Thoracic aorta (tissue), 2 donors: ENCODE measurements around the gene SSTR4. TPM values are rescaled to one million over a fixed set of nuclear protein-coding genes. Genes with fewer than 3 reads are reported as not detected.

Experiments used
- ATAC-seq: fragments of 150-250 bp; one replicate; pipeline ENCODE4 v1.8.0; 2017; ENCODE audit warnings: low read depth; ENCODE audit not compliant: insufficient number of reproducible peaks, low FRiP score
- DNase-seq: peaks from one replicate; pipeline ENCODE4 v3.0.0-alpha.2; 2020; ENCODE audit warnings: low spot score
- H3K27ac ChIP-seq, 2 donors: fragments of 200-600 bp; sonication (generic); 1 replicate in 1 of 2; 2 replicates in 1 of 2; pipeline ENCODE4 v1.5.1; 2016; ENCODE audit warnings: mild to moderate bottlenecking in 2 of 2, moderate library complexity in 2 of 2
- H3K27me3 ChIP-seq: fragments of 200-600 bp; sonication (generic); replicated peaks from 2 replicates; pipeline ENCODE4 v1.6.0; 2016; ENCODE audit warnings: mild to moderate bottlenecking; ENCODE audit not compliant: insufficient read depth
- H3K36me3 ChIP-seq: fragments of 200-600 bp; sonication (generic); one replicate; pipeline ENCODE4 v1.5.1; 2016
- H3K4me1 ChIP-seq, 2 donors: fragments of 200-600 bp; sonication (generic); 1 replicate in 1 of 2; 2 replicates in 1 of 2; pipeline versions ENCODE4 v1.5.1 to v1.6.0; 2016; ENCODE audit warnings: low read depth in 2 of 2, mild to moderate bottlenecking in 1 of 2; ENCODE audit not compliant: control insufficient read depth in 1 of 2
- H3K4me3 ChIP-seq: fragments of 200-600 bp; sonication (generic); 2 replicates; pipeline ENCODE4 v1.5.1; 2016; ENCODE audit warnings: mild to moderate bottlenecking
- H3K9me3 ChIP-seq: fragments of 200-600 bp; sonication (generic); 2 replicates; pipeline ENCODE4 v1.5.1; 2016
- CTCF ChIP-seq: fragments of 200-600 bp; sonication (generic); IDR thresholded peaks from one replicate; pipeline ENCODE4 v1.5.1; 2019; ENCODE audit warnings: antibody characterized with exemption
- total RNA-seq, 2 donors: library from RNA; depleted of rRNA; stranded (reverse); fragments of >200 nt; gene quantifications; one replicate each; pipeline versions ENCODE4 v1.1.0 to v1.2.3, GENCODE V29; 2016

SSTR4 gene
- total RNA-seq, 2 donors from 2014 or later: not detected

- H3K27ac ChIP-seq: no peak overlapping the region
- ATAC-seq (no peak), DNase-seq (no peak)
- H3K9me3 ChIP-seq: no peaks in the 10 kb centered on the region
- TF ChIP-seq CTCF: no peak
- H3K4me3 ChIP-seq: no peak overlapping the region
- no peaks in the 10 kb centered on the region for H3K27me3 ChIP-seq
- no peaks in the 10 kb centered on the region for H3K4me1 ChIP-seq
- no peaks in the 10 kb centered on the region for H3K36me3 ChIP-seq
Measured at GRCh38 chr20:23071398-23071797, 36.3 kb downstream of the SSTR4 start.

DNA sequence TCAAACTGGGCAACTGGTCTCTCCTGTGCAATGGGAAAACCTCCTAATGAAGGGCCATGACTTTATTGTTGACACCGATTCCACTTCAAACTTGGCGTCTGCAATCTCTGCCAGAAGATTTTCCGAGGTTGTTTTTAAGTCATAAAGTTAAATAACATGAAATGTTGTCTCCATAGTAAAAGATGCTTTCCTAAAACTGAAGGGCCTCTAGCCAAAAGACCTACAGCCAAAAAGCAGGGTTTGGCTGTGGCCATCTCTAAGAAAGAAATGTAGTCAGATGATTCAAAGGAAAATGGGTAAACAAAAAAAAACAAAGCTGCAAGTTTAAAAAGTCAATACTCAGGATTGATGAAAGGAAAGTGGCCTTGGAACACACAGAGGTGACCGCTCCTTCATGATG is 36.9 kb downstream of the SSTR4 start:
- DNase-seq (no peak), ATAC-seq (no peak)
- Histone ChIP-seq H3K4me1 (no peaks in the 10 kb centered on the region), H3K27ac (no peak overlapping the region), H3K27me3 (no peaks in the 10 kb centered on the region), H3K36me3 (no peaks in the 10 kb centered on the region), H3K4me3 (no peak overlapping the region), H3K9me3 (no peaks in the 10 kb centered on the region)
- no peak for TF ChIP-seq CTCF

- H3K36me3 ChIP-seq: no peaks in the 10 kb centered on the region
- ATAC-seq: no peak
- TF ChIP-seq CTCF: no peak
- H3K4me1 ChIP-seq: no peaks in the 10 kb centered on the region
- H3K27me3 ChIP-seq: no peaks in the 10 kb centered on the region
- no peak for DNase-seq
- no peak overlapping the region for H3K27ac ChIP-seq
- no peaks in the 10 kb centered on the region for H3K9me3 ChIP-seq
- H3K4me3 ChIP-seq: no peak overlapping the region
Measured at GRCh38 chr20:23072892-23073586, 37.9 kb downstream of the SSTR4 start.

- TF ChIP-seq CTCF: no peak
- Histone ChIP-seq H3K4me3 (no peak overlapping the region), H3K36me3 (no peaks in the 10 kb centered on the region), H3K9me3 (no peaks in the 10 kb centered on the region), H3K27ac (no peak overlapping the region), H3K4me1 (peaks cover 3 to 5% of the 10 kb centered on the region in 2 donors), H3K27me3 (no peaks in the 10 kb centered on the region)
- ATAC-seq (no peak), DNase-seq (no peak)
Measured at GRCh38 chr20:23074052-23074451, 38.9 kb downstream of the SSTR4 start.

DNA sequence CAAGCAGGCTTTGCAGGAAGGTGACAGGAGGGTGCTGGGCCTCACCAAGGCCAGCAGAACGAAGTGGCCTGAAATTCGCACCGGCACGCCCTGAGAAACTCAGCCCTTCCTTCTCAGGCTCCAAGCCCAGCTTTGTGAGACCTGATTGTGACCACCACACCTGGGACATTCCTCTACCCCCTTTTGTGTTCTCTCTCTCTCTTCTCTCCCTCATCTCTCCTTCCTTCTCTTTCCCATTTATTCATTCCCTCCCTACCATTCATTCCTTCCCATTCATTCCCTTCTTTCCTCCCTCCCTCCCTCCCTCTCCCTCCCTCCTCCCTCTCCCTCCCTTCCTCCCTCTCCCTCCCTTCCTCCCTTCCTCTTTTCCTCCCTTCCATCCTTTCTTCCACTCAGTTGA is 42.2 kb downstream of the SSTR4 start:
- H3K4me3 ChIP-seq: no peak overlapping the region
- no peaks in the 10 kb centered on the region for H3K27me3 ChIP-seq
- no peaks in the 10 kb centered on the region for H3K36me3 ChIP-seq
- no peak overlapping the region for H3K27ac ChIP-seq
- no peak for TF ChIP-seq CTCF
- ATAC-seq: no peak
- no peaks in the 10 kb centered on the region for H3K9me3 ChIP-seq
- H3K4me1 ChIP-seq: peaks cover 8 to 23% of the 10 kb centered on the region in 2 donors
- DNase-seq: no peak
